Stimulated activated CD8-positive, alpha-beta memory T cell treated with anti-CD3 and anti-CD28 coated beads, Interleukin-12 subunit alpha, Interleukin-12 subunit beta, amount 100 ng/mL, for 24 hours (primary cell): ENCODE data around the gene HTRA2.

Source experiments
- DNase-seq: peaks from one replicate; pipeline ENCODE4 v3.0.0-alpha.2; 2020; ENCODE audit errors: extremely low read depth

HTRA2 gene

GRCh38 chr2:74542978-74543377 is 13.2 kb downstream of the HTRA2 start:
- DNase-seq = no peak

- DNase-seq = no peak
Measured at GRCh38 chr2:74544634-74545033, 14.9 kb downstream of the HTRA2 start.

- no peak for DNase-seq
Measured at GRCh38 chr2:74546004-74546403, 16.3 kb downstream of the HTRA2 start.

GRCh38 chr2:74548285-74548899 is 18.7 kb downstream of the HTRA2 start:
- no peak for DNase-seq

GRCh38 chr2:74548900-74549826 is 19.4 kb downstream of the HTRA2 start:
- no peak for DNase-seq

- no peak for DNase-seq
Measured at GRCh38 chr2:74550231-74550630, 20.5 kb downstream of the HTRA2 start.

- no peak for DNase-seq
Measured at GRCh38 chr2:74551530-74551929, 21.8 kb downstream of the HTRA2 start.

GRCh38 chr2:74551942-74552913 is 22.5 kb downstream of the HTRA2 start:
- DNase-seq = no peak

GRCh38 chr2:74552914-74553811 is 23.4 kb downstream of the HTRA2 start:
- DNase-seq = no peak

- peak; percentile 68 for DNase-seq
Measured at GRCh38 chr2:74553892-74554819, 24.4 kb downstream of the HTRA2 start, which contains the start of the genes DOK1 and LOXL3. Gene DOK1 (plus strand): TSS chr2:74554720. CDS start chr2:74554755, 35 bp downstream. Gene LOXL3 (minus strand): TSS chr2:74553942. CDS start chr2:74552634, 1,308 bp downstream.

- DNase-seq = no peak
Measured at GRCh38 chr2:74554820-74555531, 25.2 kb downstream of the HTRA2 start.

- no peak for DNase-seq
Measured at GRCh38 chr2:74555610-74556103, 25.9 kb downstream of the HTRA2 start.

GRCh38 chr2:74556159-74556558 is 26.4 kb downstream of the HTRA2 start:
- no peak for DNase-seq

GRCh38 chr2:74556831-74557370 is 27.2 kb downstream of the HTRA2 start:
- DNase-seq = no peak

GRCh38 chr2:74558284-74559230 is 28.8 kb downstream of the HTRA2 start:
- no peak for DNase-seq

GRCh38 chr2:74559912-74560311 is 30.2 kb downstream of the HTRA2 start:
- DNase-seq = no peak

GRCh38 chr2:74560591-74560990 is 30.9 kb downstream of the HTRA2 start:
- DNase-seq = no peak
